Muscle of arm (tissue), 12 donors: ENCODE data around the gene HCN4. TPM values are rescaled to one million over a fixed set of nuclear protein-coding genes. Genes with fewer than 3 reads are reported as not detected.

Experiments
- DNase-seq: peaks from one replicate; pipeline ENCODE4 v3.0.0-alpha.2; 2013
- polyA plus RNA-seq, 12 donors: library from polyadenylated mRNA; unstranded; fragments of 120-200 nt; gene quantifications; one replicate each; pipeline ENCODE4 v1.2.1, GENCODE V29; 2013; ENCODE audit not compliant: insufficient read length in 12 of 12

HCN4 gene
- polyA plus RNA-seq, 12 donors: 0.01 to 0.07 (median 0.03) TPM; not detected in 6

- no peak for DNase-seq
Measured at GRCh38 chr15:73380661-73381060, 11.9 kb upstream of the HCN4 start.

DNA sequence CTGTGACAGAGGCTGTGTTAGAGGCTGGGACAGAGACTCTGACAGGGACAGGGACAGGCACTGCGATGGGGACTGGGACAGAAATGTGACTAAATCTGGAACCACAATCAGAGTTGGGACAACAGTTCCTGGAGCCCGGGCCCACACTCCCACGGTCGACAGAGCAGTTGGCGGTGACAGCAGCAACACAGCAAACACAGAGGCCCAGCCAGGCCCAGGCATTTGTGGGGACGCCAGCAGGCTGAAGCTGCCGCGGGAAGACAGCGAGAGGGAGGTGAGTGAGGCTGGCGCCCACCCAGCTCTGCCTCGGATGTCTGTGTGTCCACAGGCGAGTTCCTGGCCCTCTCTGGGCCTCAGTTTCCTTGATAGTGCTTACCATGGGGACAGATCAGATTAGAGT is 9.3 kb upstream of the HCN4 start:
- no peak for DNase-seq

DNA sequence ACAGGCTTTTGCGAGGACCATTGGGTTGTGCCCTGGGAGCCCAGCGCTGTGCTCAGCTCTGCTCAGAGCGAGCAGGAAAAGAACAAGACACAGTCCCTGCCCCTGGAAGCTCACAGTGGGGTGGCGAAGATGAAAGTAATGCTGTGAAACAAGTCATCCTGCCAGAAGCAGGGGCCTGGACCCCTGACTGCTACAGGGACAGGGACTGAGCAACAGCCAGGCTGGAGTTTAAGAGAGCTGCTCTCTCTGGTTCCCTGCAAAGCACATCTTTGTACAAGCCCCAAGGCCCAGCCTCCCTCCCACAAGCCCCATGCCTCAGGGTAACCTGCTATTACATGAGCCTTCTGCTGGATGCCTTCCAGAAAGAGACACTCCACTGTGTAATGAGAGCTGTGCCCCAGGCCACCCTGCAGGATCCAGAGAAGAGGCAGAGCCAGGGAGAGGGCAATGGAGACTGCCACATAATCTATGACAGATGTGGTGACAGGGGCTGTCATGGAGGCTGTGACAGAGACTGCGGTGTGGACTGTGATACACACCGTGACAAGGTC is 7.1 kb upstream of the HCN4 start:
- no peak for DNase-seq

- DNase-seq: no peak
Measured at GRCh38 chr15:73375012-73375411, 6.3 kb upstream of the HCN4 start.

- no peak for DNase-seq
Measured at GRCh38 chr15:73374604-73375003, 5.8 kb upstream of the HCN4 start.

- no peak for DNase-seq
Measured at GRCh38 chr15:73373221-73373620, 4.5 kb upstream of the HCN4 start.

DNA sequence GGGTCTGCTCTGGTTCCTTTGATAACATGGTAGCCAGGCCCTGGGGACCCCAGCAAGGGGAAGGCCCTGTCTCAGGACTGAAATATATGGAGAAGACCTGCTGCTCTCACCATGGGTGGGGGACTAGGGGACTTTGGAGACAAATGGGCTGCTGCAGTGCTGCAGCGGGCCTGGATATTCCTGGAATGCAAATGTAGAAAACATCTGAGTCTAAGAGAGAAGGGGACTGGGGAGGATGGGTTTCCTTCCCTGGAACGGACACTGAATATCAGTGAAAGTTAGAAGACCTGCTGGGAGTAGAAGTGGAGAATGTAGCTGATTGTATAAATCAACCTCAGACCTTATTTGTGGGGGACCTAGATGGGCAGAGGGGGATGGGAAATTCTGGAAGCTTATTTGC is 3.1 kb upstream of the HCN4 start:
- no peak for DNase-seq

DNA sequence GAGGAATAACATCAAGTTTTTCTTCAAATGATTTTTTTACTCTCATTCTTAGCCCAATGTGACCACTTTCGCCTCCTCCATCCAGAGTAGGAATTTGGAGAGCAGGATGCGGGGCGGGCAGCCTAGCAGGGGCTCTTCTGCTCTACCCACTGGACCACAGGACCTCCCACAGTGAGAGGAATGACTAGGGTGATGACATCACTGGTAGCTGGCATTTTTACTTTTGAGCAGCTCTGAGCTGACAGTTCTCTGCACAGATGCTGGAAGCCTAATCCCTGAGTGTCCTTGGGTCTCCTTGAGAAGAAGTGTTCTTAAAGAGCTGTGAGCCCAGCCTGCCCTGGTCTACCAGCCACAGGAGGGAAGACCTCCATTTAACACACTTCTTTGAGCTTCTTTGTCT is 1.4 kb upstream of the HCN4 start:
- DNase-seq: no peak

- DNase-seq: no peak
Measured at GRCh38 chr15:73369154-73369694, 466 bp upstream of the HCN4 start.

DNA sequence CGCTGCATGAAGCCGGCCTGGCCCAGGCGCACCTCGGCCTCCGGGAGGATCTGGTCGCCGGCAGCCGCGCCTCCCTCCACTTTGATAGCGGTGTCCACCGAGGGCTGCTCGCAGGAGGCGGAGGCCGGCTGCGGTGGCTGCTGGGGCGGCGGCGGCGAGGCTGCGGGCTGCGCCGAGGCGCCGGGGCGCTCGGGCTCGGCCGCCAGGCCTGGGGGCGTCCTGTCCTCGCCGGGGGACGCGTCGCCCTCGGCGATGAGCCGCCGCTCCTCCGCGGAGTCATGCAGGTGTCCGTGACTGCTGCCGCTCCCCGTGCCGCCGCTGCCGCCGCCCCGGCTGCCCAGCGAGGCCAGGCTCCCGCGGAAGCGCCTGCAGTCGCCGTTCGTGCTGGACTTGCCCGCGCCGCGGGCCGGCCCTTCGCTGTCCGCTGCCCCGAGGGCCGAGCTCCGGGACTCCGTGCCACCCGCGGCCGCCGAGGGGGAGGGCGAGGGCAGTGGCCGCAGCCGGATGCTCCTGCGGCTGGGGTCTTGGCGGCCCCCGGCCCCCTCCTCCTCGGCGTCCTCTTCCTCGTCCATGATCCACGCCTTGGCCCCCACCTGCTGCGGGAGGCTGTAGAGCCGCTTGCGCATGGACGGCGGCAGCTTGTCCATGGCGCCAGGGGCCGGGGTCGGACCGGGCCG is 996 bp downstream of the HCN4 start:
- DNase-seq: no peak

DNA sequence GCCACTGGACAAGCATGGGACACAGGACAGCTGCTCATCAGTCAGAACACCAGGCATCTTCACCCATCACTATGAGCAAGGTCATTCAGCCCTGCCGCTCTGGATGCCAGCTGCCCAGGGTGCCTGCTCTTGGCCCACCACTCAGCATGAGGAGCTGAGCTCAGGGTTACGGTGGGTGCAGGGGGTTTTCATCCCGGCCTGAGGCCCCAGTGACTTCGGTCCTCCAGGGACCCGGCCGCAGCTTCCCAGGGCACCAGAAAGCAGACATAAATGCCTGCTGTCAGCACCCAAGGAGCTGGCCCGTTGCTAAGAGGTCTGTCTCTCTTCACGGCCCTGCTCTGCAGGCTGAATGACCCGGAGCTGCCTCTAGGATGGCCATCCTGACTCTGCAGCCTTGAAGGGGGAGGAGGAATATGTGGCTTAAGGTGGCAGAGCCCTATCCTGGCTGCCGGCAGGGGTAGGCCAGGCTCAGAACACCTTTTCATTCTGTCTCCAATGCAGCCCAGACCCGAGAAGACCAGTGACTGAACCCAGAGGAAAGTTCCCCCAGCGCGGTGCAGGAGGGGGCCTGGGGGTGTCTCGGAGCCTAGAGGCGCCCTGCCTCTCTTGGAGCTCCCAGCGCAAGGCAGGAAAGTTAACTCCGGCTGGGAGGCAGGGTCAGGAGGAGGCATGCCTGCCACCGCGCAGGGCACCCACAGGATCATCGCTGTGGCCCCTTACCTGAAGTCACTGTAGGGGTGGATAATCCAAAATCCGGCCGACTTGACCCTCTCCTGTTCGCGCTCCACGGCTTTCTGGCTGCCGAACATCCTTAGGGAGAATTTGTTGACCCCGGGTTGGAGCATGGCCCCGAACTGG is 1.8 kb downstream of the HCN4 start:
- no peak for DNase-seq

DNA sequence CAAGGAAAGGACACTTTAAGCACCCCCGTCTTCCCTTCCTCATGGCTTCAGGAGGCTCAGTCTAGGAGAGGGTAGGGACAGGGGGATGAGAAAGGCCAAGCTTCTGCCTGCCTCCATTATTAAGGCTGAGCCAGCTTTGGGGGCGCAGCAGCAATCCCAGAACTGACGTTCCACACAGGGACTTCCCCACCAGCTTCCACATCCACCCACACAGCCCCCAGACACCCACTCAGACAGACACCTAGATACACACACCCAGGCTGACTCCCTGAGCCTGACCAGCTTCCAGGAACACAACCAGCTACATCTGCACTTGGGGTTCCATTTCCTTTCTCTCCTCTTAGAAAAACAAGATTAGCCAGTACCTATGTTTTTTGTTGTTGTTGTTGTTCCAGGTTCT is 4.7 kb downstream of the HCN4 start:
- DNase-seq: no peak

DNA sequence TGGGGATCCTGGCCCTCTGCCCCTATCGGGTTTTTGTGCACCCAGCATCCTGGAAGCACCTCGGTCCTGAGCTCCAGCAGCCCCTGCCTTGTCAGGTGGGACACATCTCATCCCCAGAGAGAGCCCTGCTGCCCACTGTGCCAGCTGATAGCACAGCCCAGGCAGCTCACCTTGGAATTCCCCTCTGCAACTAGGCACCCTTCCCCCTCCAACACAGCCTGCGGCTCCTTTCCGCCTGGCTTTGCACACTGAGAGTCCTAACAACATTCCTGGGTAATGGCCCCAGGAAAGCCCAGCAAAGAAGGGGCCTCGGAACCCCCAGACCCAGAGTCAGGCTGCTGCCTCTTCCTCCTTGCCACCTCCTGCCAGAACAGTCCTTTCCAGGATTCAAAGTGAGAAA is 5.9 kb downstream of the HCN4 start:
- no peak for DNase-seq

DNA sequence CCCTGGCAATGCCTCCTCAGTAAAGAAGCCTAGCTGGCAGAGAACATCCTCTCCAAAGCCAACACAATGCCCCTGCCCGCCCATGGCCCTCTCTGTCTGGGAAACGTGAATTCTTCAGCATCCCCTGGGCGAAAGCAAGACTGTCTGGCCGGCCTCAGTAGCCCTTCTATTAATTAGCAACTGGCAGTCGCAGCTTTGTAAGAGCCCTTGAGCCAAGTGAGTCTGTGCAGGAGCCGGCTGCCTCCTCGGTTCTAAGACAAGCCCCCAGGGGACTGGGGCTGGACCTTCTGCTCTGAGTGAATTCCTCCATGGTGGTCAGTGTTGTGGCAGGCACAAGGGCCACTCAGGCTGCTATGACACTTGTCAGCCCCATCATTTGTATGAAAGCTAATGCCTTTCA is 7.4 kb downstream of the HCN4 start:
- DNase-seq: no peak

DNA sequence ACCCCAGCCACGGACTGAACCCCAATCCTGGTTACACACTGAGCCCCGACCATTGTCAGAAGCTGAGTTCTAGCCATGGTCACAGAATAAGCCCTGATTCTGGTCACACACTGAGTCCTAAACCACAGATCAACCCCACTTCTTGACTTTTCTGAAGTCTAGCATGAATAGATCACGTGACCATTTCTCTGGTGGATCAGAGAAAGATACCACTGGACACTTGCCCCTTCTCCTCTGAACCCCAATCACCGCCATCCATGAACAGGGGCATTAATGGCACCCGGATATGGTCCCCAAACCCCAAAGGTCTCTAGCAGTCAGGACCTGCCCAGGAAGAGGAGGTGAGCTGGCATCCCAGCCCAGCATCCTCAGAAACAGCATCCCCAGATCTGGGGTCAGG is 9.1 kb downstream of the HCN4 start:
- DNase-seq: no peak

DNA sequence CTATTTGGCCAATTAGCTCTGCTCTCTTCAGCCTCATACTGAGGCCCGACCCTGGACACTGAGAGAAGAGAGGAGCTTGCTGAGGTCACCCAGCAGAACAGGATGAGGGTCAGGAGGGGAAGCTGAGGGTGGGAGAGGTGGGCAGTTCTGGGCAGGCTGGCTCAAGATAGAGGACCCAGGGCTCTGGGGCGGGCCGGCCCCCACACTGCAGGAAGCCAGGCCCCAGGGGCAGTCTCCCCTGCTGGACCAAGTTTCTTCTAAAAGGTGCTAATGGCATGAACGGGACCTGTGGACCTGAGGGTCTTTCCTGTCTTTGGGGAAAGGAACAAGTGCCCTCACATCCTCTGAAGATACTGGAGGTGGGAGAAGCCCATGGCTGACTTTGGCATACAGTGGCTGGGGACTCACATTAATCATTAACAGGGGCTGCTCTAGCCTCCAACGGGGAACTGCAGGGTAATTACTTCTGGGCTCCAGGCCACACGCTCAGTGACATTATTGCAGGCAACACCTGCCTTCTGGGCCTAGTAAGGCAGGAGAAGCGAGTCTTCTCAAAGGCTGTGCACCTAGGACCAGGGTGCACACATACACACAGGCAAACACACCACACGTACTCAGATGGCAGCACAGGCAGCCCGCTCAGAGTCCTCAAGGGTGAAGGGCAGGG is 10.6 kb downstream of the HCN4 start:
- no peak for DNase-seq

DNA sequence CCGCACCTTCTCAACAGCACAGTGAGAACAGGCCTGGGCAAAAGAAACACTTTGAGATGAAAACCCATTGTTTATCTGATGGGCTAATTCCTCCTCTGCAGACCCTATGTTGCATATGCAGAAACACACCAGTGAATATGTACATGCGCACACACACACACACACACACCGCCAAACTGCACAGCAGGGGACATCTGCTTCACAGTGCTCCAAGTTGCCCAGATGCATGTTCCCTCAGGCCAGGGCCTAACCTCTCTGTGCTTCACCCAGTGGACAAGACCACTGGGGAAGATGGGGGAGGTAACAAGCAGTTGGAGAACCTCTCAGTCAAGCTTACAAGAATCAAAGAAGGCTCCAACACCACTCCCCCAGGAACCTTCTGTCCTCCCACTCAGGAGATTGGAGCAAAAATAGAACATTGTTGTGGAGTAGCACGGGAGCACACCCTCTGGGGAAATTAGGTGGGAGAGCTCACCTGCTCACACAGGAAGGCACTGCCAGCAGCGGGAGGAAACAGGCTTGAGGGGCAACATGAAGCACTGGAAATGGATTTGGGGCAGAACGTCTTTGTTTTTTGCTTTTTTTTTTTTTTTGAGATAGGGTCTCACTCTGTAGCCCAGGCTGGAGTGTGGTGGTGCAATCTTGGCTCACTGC is 13.0 kb downstream of the HCN4 start:
- no peak for DNase-seq

- DNase-seq: no peak
Measured at GRCh38 chr15:73354241-73354640, 14.5 kb downstream of the HCN4 start.

DNA sequence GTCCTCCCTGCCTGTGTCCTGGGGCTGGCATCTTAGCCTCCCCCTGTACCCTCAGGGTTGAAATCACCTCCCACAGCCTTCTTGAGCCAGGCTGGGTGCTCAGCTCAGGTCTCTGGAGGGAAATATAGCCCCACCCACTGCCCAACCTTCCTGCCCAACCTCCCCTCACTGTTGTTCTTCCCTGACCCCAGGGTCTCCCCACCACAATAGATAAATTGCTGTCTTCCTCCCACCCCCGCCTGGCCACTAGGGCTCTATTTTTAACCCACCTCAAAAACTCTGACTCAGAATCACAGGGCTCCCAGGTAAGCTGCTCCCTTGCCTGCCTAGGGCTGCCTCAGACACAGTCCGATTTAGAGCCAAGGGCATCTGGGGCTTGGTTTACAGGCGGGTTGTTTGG is 15.0 kb downstream of the HCN4 start:
- no peak for DNase-seq

- DNase-seq: no peak
Measured at GRCh38 chr15:73352082-73352481, 16.7 kb downstream of the HCN4 start.

GRCh38 chr15:73349191-73349590 is 19.6 kb downstream of the HCN4 start:
- DNase-seq: no peak
